K562 (cell line): ENCODE measurements around the gene PPP1R15A. TPM values are rescaled to one million over a fixed set of nuclear protein-coding genes. Genes with fewer than 3 reads are reported as not detected.
A peak's percentile ranks its signal among the peaks of the same experiment; 100 is the strongest.
"Not testable (repeated sequence)": the region's sequence is repeated elsewhere in the genome, so short reads cannot be mapped to it uniquely, and the experiment has no call there.

Experiments used
- ATAC-seq: fragments of 200-7000 bp; cut with Tn5 transposase; 3 replicates; pipeline ENCODE4 v1.9.1; 2020; ENCODE audit warnings: moderate library complexity
- BruUV-seq: library from RNA; stranded (reverse); fragments of 400-500 nt; replicated peaks from 2 replicates; lab custom pipeline; 2021; lab: Mats Ljungman, UMichigan
- CTCF ChIA-PET: fragments of 300-600 bp; formaldehyde crosslinking; extraction: SDS; loops from one replicate; lab custom pipeline; 2021; ENCODE audit warnings: low intra/inter-chr PET ratio; lab: Yijun Ruan, JAX
- POLR2A ChIA-PET: fragments of 300-600, 350-650 bp; sonication (Branson Sonifier 250); formaldehyde crosslinking; extraction: SDS; loops from one replicate; lab custom pipeline; 2021; ENCODE audit warnings: antibody characterized with exemption, inconsistent platforms; lab: Yijun Ruan, JAX
- DNase-seq, 4 experiments: peaks; one replicate each; pipeline versions ENCODE4 v3.0.0 to v3.0.0-alpha.2; 2011 to 2018; ENCODE audit warnings: low spot score in 3 of 4, mixed read lengths in 3 of 4; ENCODE audit errors: extremely low read depth in 1 of 4
- FAIRE-seq: peaks from 2 replicates; lab custom pipeline; 2011; peaks lifted over from hg19 to GRCh38; lab: Jason Lieb, UNC
- H2AFZ ChIP-seq: 2 replicates; pipeline ENCODE4 v1.6.0; 2011; ENCODE audit warnings: low read depth, low read length, control low read depth, inconsistent platforms
- H3K27ac ChIP-seq: fragments of 200-600 bp; 3 replicates; pipeline ENCODE4 v1.8.0; 2011; ENCODE audit warnings: low read depth, mild to moderate bottlenecking, control low read depth, inconsistent platforms, low read length, moderate library complexity, mixed read lengths; ENCODE audit errors: extremely low read depth
- H3K27me3 ChIP-seq, 2 experiments: fragments of 300-600 bp in 1 of 2; 2 replicates in 1 of 2; 3 replicates in 1 of 2; pipeline versions ENCODE4 v1.6.0 to v1.8.0; 2011; ENCODE audit warnings: inconsistent platforms in 2 of 2, low read length in 2 of 2, mild to moderate bottlenecking in 1 of 2, mixed read lengths in 1 of 2, moderate library complexity in 1 of 2; ENCODE audit not compliant: control insufficient read depth in 2 of 2, insufficient read depth in 2 of 2
- H3K36me3 ChIP-seq: fragments of 300-600 bp; 3 replicates; pipeline ENCODE4 v1.8.0; 2011; ENCODE audit warnings: mild to moderate bottlenecking, low read length, inconsistent platforms; ENCODE audit not compliant: control insufficient read depth, insufficient read depth
- H3K4me1 ChIP-seq, 2 experiments: fragments of 200-600 bp in 1 of 2; replicated peaks in 1 of 2; 2 replicates in 1 of 2; 3 replicates in 1 of 2; pipeline versions ENCODE4 v1.5.1 to v1.8.0; 2011; ENCODE audit warnings: inconsistent platforms in 2 of 2, low read length in 2 of 2, mild to moderate bottlenecking in 1 of 2, mixed read lengths in 1 of 2, moderate library complexity in 1 of 2; ENCODE audit not compliant: control insufficient read depth in 2 of 2, insufficient read depth in 2 of 2
- H3K4me2 ChIP-seq: 2 replicates; pipeline ENCODE4 v1.6.1; 2011; ENCODE audit warnings: low read length, control low read depth, inconsistent platforms, mixed read lengths; ENCODE audit not compliant: insufficient read depth
- H3K4me3 ChIP-seq: fragments of 200-600 bp; sonication (generic), shearing (Covaris generic); 2 replicates; pipeline ENCODE4 v1.5.1; 2016; ENCODE audit warnings: control low read depth, inconsistent platforms
- H3K79me2 ChIP-seq: fragments of 200-600 bp; 3 replicates; pipeline ENCODE4 v1.8.0; 2011; ENCODE audit warnings: low read length, inconsistent platforms; ENCODE audit not compliant: control insufficient read depth, insufficient read depth
- H3K9ac ChIP-seq, 2 experiments: 2 replicates each; pipeline versions ENCODE4 v1.6.0 to v1.6.1; 2011; ENCODE audit warnings: low read depth in 2 of 2, low read length in 2 of 2, control low read depth in 1 of 2, inconsistent platforms in 1 of 2, mild to moderate bottlenecking in 1 of 2, mixed read lengths in 1 of 2; ENCODE audit not compliant: insufficient read depth in 1 of 2
- H3K9me1 ChIP-seq: one replicate; pipeline ENCODE4 v1.6.0; 2011; ENCODE audit warnings: inconsistent platforms, mild to moderate bottlenecking, low read length, moderate library complexity; ENCODE audit not compliant: control insufficient read depth, insufficient read depth
- H3K9me3 ChIP-seq: replicated peaks from 2 replicates; pipeline ENCODE4 v1.5.1; 2011; ENCODE audit warnings: low read depth, low read length, inconsistent platforms; ENCODE audit not compliant: control insufficient read depth, insufficient read depth
- H4K20me1 ChIP-seq: replicated peaks from 2 replicates; pipeline ENCODE4 v1.6.1; 2011; ENCODE audit warnings: low read length, inconsistent platforms, mixed read lengths; ENCODE audit not compliant: control insufficient read depth, insufficient read depth
- BCOR ChIP-seq: fragments of 450-650 bp; IDR thresholded peaks from 2 replicates; pipeline ENCODE4 v1.6.1; 2016
- CBX5 ChIP-seq: IDR thresholded peaks from 2 replicates; pipeline ENCODE4 v1.6.1; 2014; ENCODE audit warnings: low read depth, borderline replicate concordance
- ESRRA ChIP-seq: fragments of 450-650 bp; IDR thresholded peaks from 2 replicates; pipeline ENCODE4 v1.6.1; 2014; ENCODE audit warnings: low read depth, mild to moderate bottlenecking, moderate library complexity, borderline replicate concordance
- HCFC1 ChIP-seq: IDR thresholded peaks from 2 replicates; pipeline ENCODE4 v1.6.1; 2012; ENCODE audit warnings: low read depth, low read length, improper control_type of control experiment
- KDM1A ChIP-seq, 2 experiments: fragments of 450-650 bp; IDR thresholded peaks; 2 replicates each; pipeline ENCODE4 v1.6.1; 2016; ENCODE audit warnings: mild to moderate bottlenecking in 2 of 2
- MEIS2 ChIP-seq: fragments of 450-650 bp; IDR thresholded peaks from 2 replicates; pipeline ENCODE4 v1.6.1; 2014; ENCODE audit warnings: mild to moderate bottlenecking; ENCODE audit not compliant: partially characterized antibody
- RBM25 ChIP-seq: fragments of 200-400 bp; formaldehyde crosslinking; IDR thresholded peaks from 2 replicates; pipeline ENCODE4 v1.6.1; 2018; ENCODE audit warnings: low read length, low read depth, moderate library complexity; ENCODE audit not compliant: severe bottlenecking
- RUNX1 ChIP-seq: sonication (generic); IDR thresholded peaks from 2 replicates; pipeline ENCODE4 v1.6.1; 2016; ENCODE audit warnings: antibody characterized with exemption, low read depth
- SIX5 ChIP-seq, 2 experiments: IDR thresholded peaks; 2 replicates each; pipeline ENCODE4 v1.6.1; 2011; ENCODE audit warnings: low read length in 2 of 2, borderline replicate concordance in 1 of 2, low read depth in 1 of 2, mild to moderate bottlenecking in 1 of 2, moderate library complexity in 1 of 2; ENCODE audit not compliant: insufficient read depth in 1 of 2
- ZFP36 ChIP-seq: fragments of 150-350 bp; IDR thresholded peaks from 2 replicates; pipeline ENCODE4 v1.6.1; 2018; ENCODE audit warnings: low read length, low read depth; ENCODE audit not compliant: partially characterized antibody
- ZFX ChIP-seq: sonication (generic); formaldehyde crosslinking; IDR thresholded peaks from 2 replicates; pipeline ENCODE4 v1.8.0; 2022; ENCODE audit warnings: mild to moderate bottlenecking, missing genetic modification reagents, moderate library complexity
- ZNF143 ChIP-seq: sonication (generic); formaldehyde crosslinking; IDR thresholded peaks from 2 replicates; pipeline ENCODE4 v1.9.0; 2022; ENCODE audit warnings: mild to moderate bottlenecking, missing genetic modification reagents
- WGBS: fragments of 100-300 bp; shearing (Covaris generic); methylation state at CpG from one replicate; pipeline ENCODE4 v1.1.6; 2016; ENCODE audit warnings: low coverage, mixed read lengths; ENCODE audit not compliant: insufficient coverage; ENCODE audit errors: missing lambda C conversion rate; 5-methylcytosine and 5-hydroxymethylcytosine counted together
- in situ Hi-C: fragments of 300-500 bp; cut with MboI; formaldehyde crosslinking; loops from 4 replicates; pipeline ENCODE4 v1.15.0; 2018; ENCODE audit warnings: inconsistent platforms, mixed read lengths
- intact Hi-C: fragments of 100-400 bp; cut with micrococcal nuclease; formaldehyde crosslinking; loops from 2 replicates; pipeline ENCODE4 v1.14.2; 2022
- polyA plus RNA-seq, 8 experiments: library from polyadenylated mRNA; depleted of rRNA in 4 of 8; stranded (reverse) in 5 of 8; unstranded in 3 of 8; fragments of >200 nt; fragmentation: Nextera tagmentation in 2 of 8; fragmentation: Illumina TruSeq in 1 of 8; extraction: Ambion mirVana in 2 of 8; extraction: Trizol in 1 of 8; gene quantifications; 2 replicates each; pipeline versions ENCODE4 v1.2.1 to v1.2.3, GENCODE V29; 2011 to 2014; ENCODE audit warnings: inconsistent platforms in 1 of 8, missing spikeins in 1 of 8
- total RNA-seq, 7 experiments: library from RNA; depleted of rRNA in 6 of 7; stranded (reverse); fragments of >200 nt in 6 of 7; fragmentation: Illumina TruSeq in 2 of 7; extraction: Trizol in 2 of 7; gene quantifications; 2 replicates each; pipeline versions ENCODE4 v1.2.1 to v1.2.3, GENCODE V29; 2011 to 2021; ENCODE audit warnings: low replicate concordance in 1 of 7

The PPP1R15A gene
- total and polyA plus RNA-seq, 9 of the 15 experiments (the other 6 are each of a cell fraction or from before 2014, with no cell fraction given): 0.42 to 73.7 (median 44.0) TPM

DNA sequence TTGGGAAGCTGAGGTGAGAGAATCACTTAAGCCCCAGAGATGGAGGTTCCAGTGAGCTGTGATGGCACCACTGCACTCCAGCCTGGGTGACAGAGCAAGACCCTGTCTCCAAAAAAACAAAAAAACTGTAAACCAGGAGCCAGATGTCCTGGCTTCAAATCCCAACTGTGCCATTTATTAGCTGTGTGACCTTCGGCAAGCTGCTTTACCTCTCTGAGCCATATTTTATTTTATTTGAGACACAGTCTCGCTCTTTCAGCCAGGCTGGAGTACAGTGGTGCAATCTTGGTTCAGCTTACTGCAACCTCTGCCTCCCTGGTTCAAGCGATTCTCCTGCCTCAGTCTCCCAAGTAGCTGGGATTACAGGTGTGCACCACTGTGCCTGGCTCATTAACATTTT is 25.6 kb upstream of the PPP1R15A start:
- DNase-seq, FAIRE-seq, H2AFZ ChIP-seq, BruUV-seq, H3K4me3 ChIP-seq, intact Hi-C loops, ATAC-seq, H3K27me3 ChIP-seq, H3K27ac ChIP-seq, H3K4me1 ChIP-seq, H3K4me2 ChIP-seq, H4K20me1 ChIP-seq, H3K9me3 ChIP-seq, CTCF ChIA-PET, H3K9ac ChIP-seq, H3K79me2 ChIP-seq, H3K9me1 ChIP-seq, in situ Hi-C loops: not testable (repeated sequence)
- TF ChIP-seq KDM1A (IDR thresholded peaks at IDR 0.05) (peak in 1 of 2 experiments; percentile 38; a peak in 1 of 4 replicates), BCOR (peak; percentile 88), RBM25 (peak; percentile 86), ZFP36 (peak; percentile 66)
- H3K36me3 ChIP-seq: peaks cover 19% of the 10 kb centered on the region
- POLR2A ChIA-PET: interaction anchor here (0.6 to 1.6 kb wide), 3 partner anchors 25 to 28 kb away, joined by 3 to 6 read pairs (median 5); partner anchors contain the start of gene PPP1R15A
- WGBS: 78% methylated on average over 3 of the region's 3 CpGs

DNA sequence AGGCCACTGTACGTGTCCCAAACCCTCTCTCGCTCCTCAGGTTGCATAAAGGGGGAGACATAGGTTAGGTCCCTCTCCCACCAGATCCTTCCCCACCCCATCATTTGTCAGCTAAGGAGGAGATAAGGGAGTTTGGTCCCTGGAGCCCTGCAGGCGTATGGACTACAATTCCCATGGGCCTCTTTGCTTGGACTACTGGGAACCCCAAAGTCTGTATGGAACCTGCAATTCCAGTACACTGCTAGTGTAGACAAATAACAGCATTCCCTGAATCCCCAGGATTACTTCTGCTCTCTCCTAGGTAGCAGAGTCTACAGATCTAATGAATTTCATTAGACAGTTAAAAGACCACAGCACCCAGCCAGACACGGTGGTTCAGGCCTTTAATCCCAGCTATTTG is 19.9 kb upstream of the PPP1R15A start:
- intact Hi-C loops (no loop called here), in situ Hi-C loops (no loop called here)
- H3K79me2 ChIP-seq: no peaks in the 10 kb centered on the region
- peaks cover 17 to 18% of the 10 kb centered on the region in 2 experiments for H3K4me1 ChIP-seq
- H3K27me3 ChIP-seq: no peaks in the 10 kb centered on the region
- H3K9ac ChIP-seq: no peak overlapping the region
- no peaks in the 10 kb centered on the region for H4K20me1 ChIP-seq
- FAIRE-seq: no peak
- ATAC-seq: peak; percentile 38; the same call in 1 of the 3 replicates
- H2AFZ ChIP-seq: no peak overlapping the region
- no peak for TF ChIP-seq CBX5
- no peak for TF ChIP-seq RUNX1
- TF ChIP-seq SIX5 (IDR thresholded peaks at IDR 0.05; ENCODE audit: borderline replicate concordance in 1 of 2, insufficient read depth in 1 of 2, low read depth in 1 of 2, low read length in 2 of 2): peak in 1 of 2 experiments; percentile 47; a peak in 1 of 4 replicates
- no peak for TF ChIP-seq ESRRA
- TF ChIP-seq ZNF143 (CRISPR knock-in tag): peak; percentile 71
- TF ChIP-seq ZFX: peak; percentile 2; the same call in 1 of the 2 replicates
- TF ChIP-seq HCFC1: peak; percentile 71
- TF ChIP-seq MEIS2: peak; percentile 23
- ChIA-PET POLR2A (interaction anchor here (0.7 to 0.9 kb wide), 3 partner anchors 7 to 23 kb away, joined by 3 read pairs; no protein-coding TSS in a partner anchor), CTCF (no interaction called here)
- no TSS peak for BruUV-seq
- no peak overlapping the region for H3K4me2 ChIP-seq
- DNase-seq: no peak
- 92% methylated on average over 4 of the region's 4 CpGs for WGBS
- H3K4me3 ChIP-seq: no peak overlapping the region
- no peaks in the 10 kb centered on the region for H3K9me1 ChIP-seq
- H3K9me3 ChIP-seq: no peaks in the 10 kb centered on the region
- H3K27ac ChIP-seq: no peak overlapping the region
- H3K36me3 ChIP-seq: peaks cover 3% of the 10 kb centered on the region; the same call in 1 of the 3 replicates
